Measurements from ENCODE around the gene MIDN.
"Not testable (repeated sequence)": the region's sequence is repeated elsewhere in the genome, so short reads cannot be mapped to it uniquely, and the experiment has no call there.

Gene MIDN

DNA sequence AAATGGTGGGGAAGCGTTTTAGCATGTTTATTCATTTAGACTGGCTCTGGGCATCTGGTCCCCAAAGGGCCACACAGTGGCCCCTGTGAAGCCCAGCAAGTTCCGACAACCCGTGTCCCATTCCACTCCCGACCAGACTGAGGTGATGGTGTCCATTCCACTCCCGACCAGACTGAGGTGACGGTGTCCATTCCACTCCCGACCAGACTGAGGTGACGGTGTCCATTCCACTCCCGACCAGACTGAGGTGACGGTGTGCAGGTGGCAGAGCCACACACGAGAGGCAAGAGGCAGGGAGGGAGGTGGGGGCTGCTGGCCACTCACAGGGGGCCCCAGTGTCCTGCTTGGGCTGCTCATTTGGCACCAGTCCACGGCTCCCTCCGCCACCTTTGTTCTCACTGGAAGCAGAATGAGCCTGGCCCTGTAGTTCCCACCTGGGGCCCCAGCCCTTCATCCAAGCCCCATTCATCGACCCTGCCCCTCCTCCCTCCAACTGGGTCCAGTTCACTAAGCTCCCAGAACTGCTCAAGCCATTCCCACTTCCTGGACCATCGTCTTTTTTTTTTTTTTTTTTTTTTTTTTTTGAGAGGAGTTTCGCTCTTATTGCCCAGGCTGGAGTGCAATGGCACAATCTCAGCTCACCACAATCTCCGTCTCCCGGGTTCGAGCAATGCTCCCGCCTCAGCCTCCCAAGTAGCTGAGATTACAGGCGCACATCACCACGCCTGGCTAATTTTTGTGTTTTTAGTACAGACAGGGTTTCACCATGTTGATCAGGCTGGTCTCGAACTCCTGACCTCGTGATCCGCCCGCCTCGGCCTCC is 1.9 kb upstream of the MIDN start:
- not testable (repeated sequence) for DNase-seq

DNA sequence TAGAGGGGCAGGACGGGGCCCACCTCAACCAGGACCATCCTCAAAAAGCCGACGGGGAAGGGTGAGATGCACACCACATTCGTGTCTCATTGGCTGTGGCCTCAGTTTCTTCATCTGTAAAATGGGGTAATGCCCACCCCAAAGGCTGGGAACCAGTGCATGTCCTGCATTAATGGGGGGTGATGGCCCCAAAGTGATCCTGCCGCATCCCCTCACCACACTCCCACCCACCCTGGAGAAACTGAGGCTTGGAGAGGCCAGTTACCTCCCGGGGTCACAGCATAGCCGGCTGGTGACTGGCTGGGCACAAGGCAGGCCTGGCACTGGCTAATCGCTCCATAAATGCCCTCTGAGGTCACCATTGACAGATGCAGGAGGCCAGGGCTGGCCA is 640 bp upstream of the MIDN start:
- DNase-seq, result no peak

DNA sequence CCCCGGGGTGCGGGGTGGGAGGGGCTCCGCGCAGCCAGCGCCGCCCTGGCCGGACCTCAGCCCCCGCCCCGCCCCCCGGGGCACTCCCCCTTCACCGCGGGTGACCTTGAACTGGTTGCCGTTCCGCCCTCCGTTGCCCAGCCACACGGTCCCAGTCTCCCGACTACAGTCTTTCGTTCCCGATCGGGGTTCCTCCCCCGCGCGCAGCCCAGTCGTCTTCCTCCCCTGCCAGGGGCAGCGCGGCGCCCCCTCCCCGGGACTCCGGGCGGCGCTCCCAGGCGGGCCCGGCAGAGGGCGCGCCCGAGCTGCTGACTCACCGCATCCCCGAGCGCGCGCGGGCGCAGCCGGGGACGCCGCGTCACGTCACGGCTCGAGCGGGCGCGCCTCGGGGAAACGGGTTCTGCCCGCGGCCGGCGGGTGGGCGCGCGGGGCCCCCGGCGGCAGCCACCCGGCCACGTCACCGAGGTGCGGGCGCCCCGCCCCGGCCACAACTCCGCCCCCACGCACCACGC is 459 bp downstream of the MIDN start:
- peak; percentile 78 to 85 (median 82) for DNase-seq

DNA sequence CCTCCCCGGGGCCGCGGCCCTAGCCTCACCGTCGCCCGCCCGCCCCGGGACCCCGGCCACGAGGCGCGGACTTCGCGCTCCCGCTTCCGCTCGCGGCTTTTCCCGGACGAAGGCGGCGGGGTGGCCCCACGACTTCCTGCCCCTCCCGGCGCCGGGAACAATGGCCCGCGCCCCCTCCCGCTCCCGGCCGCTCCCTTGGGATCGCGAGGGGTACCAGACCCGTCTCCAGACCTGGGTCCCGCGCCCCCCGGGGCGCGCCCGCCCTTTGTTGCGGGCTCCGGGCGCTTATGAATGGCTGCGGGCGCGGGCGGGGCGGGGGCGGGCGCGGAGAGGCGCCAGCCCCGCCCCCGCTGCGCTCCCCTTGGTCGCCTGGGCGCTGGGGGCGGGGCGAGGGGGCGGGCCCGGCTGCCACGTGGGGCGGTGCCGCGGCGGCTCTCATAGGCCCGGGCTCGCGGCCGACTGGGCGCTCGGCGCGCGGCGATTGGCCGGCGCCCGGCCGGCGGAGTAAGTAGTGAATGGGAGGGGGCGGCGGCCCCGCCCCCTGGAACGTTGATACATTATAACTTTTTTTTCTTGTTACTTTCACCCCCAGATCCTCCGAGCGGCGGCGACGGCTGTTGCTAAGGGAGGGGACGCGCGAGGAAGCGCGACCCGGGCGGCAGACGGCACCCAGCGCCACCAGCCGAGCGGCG is 1.1 kb downstream of the MIDN start:
- peak; percentile 85 to 97 (median 94) for DNase-seq

DNA sequence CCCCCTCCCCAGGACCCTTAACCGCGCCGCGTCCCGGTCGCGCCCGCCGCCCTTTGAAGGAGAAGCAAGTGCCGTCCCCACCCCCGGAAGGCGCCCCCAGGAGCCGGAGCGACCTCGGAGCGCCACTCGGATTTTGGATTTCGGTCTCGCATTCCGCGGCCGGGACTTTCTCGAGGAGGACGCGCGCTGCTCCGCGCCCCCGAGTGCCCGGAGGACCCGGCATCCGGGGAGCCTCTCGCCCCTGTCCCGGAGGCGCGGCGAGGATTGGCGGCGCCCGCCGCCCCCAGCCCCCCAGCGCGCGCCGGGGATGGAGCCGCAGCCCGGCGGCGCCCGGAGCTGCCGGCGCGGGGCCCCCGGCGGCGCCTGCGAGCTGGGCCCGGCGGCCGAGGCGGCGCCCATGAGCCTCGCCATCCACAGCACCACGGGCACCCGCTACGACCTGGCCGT is 1.6 kb downstream of the MIDN start:
- DNase-seq, result no peak

DNA sequence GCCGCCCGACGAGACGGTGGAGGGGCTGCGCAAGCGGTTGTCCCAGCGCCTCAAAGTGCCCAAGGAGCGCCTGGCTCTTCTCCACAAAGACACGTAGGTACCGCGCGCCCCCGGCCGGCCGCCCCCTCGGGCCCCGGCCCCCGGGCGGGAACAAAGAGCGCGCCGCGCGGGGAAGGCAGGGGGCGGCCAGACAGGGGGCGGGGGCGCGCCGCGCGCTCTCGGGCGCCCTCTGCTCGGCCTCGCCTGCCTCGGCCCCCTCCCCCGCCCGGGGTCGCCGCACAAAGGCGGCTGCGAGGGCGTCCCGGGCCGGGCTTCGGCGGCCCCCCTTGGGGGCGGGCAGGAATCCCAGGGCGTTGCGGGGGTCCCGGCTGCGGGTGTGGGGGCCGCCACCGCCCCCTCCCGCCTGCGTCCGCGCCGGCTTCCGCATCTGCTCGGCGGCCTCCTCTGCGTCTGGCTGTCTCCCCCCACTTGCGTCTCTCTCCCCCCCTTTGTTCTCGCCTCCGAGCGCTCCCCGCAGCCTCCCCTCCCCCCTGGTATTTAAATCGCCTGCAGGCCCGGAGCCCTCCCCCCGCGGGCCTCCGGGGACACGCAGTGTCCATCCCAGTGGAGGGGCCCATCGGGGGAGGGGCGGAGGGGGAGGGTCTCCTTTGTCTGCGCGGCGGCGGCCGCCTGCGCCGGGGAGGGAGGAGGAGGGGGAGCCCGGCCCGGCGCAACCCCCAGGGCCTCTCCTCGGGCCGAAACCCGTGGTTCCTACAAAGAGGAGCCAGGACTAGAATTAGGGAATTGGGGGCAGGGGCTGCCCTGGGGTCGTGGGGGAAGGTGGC is 2.3 kb downstream of the MIDN start:
- DNase-seq, result peak in 2 of 4 experiments; percentile 48 to 52

DNA sequence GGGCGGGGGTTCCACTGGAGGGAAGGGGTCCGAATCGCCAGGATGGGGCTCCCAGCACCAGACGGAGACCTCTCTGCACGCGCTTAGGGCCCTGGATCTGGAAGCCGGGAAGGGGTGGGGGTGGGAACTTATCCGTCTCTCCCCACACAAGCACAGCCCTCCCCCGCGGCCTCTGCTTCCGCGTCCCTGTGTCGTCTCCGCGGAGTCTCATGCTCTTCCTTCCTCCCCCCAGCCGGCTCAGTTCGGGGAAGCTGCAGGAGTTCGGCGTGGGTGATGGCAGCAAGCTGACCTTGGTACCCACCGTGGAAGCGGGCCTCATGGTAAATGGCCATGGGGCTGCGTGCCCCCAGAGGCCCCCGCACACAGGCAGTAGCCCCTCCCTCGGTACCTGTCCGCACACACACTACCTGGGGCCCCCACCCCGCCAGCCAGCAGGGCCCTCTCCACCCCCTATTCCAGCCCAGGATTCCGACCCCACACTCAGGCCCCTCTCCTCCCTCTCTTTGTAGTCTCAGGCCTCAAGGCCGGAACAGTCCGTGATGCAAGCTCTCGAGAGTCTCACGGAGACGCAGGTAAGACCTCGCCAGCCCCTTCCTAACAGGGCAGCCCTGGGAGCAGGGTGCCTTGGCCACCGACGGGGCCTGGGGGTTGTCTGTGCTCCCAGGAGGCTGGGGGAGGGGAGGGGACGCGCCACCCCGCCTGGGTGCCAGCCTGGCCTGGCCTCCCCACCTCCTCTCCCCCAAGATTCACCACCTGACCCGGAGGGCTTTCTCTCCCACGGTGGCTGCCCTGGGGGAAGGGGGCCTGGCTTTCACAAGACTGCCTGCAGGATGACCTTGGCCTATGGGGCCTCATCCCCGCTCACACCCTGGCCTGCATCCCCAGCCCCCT is 3.2 kb downstream of the MIDN start:
- peak in 2 of 4 experiments; percentile 42 to 46 for DNase-seq

DNA sequence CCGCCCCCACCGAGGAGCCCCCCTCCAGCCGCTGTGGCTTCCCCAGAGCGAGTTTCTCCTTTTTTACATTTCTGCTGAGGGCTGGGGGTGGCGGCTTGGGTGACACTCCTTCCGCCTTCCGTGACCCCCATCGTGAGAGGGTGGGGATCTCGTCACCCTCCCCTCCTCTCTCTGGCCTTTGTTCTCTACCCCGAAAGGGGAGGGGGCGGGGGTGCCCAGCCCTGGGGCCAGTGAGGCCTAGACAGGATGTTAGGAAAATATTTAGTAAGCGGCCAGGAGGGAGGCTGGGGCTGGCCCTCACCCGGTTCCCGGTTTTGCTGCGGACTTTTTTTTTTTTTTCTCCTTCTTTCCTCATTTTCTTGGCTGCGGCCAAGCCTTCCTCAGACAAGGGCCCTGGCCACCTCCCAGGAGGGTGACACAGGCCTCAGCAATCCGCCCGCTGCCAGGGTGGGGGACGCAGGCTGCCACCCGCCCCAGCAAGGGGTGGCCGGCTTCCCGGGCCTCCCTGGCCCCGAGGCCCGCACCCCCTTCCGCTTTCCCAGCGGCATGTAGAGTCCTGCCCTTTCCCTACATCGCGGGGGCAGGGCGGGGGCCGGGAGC is 3.9 kb downstream of the MIDN start:
- DNase-seq, result peak in 2 of 4 experiments; percentile 32 to 47

DNA sequence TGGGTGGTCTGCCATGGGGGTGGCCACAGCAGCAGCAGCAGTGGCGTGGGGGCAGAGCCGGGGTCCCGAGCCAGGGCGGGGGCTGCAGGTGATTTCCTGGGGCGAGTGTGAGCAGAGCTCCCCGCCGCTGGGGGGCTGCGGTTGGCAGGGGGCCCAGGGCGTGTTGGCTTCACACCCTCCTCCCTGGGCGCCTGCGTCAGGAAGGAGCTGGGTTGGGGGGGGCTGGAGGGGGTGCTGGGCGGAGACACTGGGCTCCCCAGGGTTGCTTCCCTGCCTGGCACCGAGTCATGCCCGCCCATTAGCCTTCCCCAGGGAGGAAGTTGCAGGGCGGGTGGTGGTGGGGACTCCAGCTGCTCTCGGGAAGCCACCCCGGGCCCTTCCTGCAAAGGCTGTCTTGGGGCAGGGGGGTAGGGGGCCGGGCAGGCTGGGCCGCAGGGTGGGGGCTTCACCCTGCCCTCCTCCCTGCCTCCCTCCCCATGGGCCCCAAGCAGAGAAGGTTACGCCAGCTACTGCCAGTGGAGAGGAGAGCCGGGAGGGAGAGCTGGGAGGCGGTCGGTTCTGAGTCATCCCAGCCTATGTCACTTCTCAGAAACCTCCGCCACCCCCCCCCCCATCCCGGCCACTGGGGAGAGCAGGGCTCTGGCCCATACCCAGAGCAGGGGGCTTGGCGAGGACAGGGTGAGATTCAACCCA is 4.6 kb downstream of the MIDN start:
- DNase-seq, result peak in 3 of 4 experiments; percentile 50 to 65 (median 60)

DNA sequence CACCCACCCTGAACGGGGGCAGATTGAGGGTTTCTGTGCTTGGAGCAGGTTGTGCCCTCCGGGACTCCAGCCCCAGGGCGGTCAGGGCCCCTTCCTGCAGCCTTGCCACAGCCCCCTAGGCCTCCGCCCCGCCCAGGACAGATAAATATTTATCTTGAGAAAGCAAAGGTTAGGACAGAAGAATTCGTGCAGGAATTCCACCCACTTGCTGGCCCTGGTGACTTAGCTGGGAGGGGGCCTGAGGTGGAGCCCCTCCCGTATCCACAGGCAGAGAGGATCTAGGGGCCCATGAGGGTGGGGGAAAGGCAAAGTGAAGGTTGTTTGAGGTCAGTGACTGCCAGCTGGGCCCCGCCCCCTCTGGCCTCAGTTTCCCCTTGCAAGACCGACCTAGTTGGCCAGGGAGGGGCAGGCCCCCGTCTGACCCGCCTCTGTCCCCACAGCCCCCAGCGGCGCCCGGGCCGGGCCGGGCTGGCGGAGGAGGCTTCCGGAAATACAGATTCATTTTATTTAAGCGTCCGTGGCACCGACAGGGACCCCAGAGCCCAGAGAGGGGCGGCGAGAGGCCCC is 5.2 kb downstream of the MIDN start:
- no peak for DNase-seq

DNA sequence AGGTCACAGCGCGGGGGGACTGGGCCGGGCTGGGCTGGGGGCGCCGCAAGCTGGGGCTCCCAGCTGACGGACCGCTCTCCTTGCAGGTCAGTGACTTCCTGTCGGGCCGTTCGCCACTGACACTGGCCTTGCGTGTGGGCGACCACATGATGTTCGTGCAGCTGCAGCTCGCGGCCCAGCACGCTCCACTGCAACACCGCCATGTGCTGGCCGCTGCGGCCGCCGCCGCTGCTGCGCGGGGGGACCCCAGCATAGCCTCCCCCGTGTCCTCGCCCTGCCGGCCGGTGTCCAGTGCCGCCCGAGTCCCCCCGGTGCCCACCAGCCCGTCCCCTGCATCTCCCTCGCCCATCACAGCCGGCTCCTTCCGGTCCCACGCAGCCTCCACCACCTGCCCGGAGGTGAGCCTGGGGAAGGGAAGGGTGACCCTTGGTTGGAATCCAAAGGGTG is 5.7 kb downstream of the MIDN start:
- no peak for DNase-seq

DNA sequence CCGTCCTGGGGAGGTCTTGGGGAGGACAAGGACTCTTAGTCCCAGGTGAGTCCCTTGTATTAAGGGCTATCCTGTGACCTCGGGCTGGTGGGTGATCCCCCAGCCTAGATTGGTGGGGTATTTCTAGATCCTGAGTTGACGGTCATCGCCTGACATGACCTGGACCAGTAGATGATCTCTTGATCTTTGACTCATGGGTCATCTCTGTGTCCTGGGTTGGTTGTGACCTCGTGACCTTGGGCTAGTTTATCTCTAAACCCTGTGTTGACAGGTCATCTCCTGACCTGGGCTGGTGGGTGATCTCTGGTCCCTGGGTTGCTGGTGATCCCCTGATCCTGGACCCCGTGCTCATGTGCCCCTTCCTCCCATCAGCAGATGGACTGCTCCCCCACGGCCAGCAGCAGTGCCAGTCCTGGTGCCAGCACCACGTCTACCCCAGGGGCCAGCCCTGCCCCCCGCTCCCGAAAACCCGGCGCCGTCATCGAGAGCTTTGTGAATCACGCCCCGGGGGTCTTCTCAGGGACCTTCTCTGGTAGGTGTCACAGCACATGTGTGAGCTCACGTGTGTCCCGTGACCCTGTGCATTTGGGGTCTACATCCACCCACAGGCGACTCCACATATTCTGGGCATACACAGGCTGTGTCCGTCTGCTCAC is 6.3 kb downstream of the MIDN start:
- no peak for DNase-seq

DNA sequence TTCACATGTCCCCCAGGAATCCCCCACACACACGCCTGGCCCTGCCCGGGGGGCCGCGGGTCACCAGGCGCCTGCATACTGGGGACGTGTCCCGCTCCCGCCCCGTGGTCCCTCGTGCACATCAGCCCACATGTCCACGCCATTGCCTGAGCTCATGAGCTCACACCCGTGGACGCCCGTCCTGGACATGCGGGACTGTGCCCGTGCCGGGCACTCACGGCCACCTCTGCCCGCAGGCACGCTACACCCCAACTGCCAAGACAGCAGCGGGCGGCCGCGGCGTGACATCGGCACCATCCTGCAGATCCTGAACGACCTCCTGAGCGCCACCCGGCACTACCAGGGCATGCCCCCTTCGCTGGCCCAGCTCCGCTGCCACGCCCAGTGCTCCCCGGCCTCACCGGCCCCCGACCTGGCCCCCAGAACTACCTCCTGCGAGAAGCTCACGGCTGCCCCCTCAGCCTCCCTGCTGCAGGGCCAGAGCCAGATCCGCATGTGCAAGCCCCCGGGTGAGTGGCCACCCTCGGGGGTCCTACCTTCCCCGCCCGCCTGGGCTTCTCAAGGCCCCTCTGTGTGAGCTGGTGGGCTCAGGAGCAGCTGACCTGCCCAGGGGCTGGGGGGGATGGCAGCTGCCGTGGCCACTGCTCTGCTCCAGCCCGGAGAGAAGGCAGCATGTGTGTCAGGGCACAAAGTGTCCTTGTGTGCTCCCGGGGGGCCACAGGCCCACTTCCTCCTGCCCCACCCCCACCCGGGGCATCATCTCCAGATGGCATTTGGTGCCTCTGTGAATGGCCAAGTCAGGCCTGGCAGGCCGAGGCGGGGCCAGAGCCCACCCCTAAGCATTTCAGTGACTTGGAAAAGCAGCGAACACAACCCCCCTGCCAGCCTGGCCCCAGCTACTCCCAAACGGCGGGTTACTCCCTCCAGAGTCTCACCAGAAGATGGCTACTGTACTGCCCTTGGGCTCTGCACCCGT is 7.1 kb downstream of the MIDN start:
- no peak for DNase-seq

DNA sequence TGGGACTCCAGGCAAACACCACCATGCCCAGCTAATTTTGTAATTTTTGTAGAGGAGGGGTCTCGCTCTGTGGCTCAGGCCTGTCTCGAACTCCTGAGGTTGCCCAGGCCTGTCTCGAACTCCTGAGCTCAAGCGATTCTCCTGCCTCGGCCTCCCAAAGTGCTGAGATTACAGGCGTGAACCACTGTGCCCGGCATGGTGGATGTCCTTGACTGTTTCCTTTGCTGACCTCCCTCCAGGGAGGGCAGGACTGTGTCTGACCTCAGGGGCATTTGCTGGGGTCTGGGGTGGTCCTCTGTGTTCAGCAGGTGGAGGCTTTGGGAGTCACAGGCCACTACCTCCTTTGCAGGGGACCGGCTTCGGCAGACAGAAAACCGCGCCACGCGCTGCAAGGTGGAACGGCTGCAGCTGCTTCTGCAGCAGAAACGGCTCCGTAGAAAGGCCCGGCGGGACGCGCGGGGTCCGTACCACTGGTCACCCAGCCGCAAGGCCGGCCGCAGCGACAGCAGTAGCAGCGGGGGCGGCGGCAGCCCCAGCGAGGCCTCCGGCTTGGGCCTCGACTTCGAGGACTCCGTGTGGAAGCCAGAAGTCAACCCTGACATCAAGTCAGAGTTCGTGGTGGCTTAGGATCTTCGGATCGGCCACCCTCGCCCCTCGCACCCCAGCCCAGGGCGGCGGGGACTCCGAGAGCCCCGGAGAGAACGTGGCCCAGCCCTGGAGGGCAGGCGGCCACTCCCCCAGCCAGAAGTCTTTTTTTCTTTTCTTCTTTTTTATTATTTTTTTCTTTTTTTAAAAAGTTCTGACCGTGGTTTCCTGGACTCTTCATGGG is 8.5 kb downstream of the MIDN start:
- no peak for DNase-seq

DNA sequence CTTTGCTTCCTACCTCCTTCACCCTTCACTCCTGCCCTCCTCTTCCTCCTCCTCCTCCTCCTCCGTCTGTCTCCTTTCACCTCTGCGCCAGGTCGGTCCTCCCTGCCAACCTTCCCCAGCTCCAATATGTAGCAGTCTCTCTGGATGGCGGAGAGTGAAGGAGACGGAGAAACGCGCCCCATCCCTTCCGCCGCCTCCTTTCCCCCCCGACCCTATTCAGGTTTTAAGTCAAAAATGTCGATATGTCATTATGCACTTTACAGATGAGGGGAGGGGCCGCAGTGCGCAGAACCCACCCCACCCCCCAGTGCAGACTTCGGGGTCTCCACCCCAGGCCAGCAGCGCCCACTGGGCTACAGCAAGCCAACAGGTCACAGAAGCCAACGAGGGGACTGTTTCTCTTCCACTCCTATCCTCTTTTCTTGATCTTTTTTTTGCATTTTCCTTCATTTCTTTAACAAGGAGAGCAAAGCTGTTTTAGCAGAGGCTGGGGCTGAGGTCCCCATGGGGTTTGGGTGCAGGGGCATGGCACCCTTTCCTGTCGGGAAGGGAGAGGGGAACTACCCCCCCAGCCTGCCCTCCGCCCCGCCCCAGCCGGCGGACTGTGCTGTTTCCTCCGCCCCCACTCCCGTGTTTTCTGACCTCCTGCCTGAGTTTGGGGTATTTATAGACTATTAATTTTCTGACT is 9.2 kb downstream of the MIDN start:
- DNase-seq, result no peak

DNA sequence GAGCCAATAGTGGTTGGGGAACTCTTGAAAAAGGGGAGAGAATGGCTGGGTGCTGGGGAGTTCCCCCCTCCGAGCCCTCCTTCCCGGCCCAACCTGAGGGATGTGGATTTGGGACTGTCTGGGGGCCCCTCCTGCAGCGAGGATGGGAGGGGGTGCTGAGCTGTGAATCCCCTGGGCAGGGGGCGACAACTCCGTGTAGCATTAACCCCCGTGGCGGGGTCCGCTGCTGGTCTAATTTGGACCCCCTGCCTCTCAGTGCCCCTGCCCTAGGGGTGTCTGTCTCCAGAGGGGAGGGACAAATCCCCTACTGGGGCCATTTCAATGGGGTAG is 9.7 kb downstream of the MIDN start:
- no peak for DNase-seq

DNA sequence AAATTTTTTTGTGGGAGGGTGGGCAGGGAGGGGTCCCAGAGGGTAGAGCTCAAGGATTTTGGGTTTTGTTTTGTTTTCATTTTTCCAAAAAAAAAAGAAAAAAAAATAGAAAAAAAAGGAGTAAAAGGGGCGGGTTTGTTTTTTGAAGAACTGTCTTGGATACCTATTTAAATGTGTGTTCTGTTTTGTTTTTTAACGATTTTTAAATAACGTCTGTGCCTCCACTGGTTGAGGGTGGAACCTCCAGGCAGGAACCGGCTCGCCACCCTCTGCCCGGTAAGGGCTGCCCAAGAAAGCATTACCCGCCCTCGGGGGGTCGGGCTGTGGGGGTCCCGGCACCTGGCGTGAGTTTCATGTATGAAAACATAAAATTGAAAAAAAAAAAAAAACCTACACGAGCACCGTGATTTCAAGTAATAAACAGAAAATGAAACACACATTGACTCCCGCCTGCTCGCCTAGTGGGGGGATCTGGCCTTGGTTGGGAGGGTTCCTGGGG is 10.4 kb downstream of the MIDN start:
- DNase-seq, result no peak
